HCT116 (cell line): Measurements from ENCODE around the gene ROR2. TPM values are rescaled to one million over a fixed set of nuclear protein-coding genes. Genes with fewer than 3 reads are reported as not detected.

ENCODE experiments used
- ATAC-seq: fragments of 200-7000 bp; cut with Tn5 transposase; 2 replicates; pipeline ENCODE4 v1.9.1; 2020; ENCODE audit warnings: mild to moderate bottlenecking, moderate library complexity
- BruUV-seq: library from RNA; stranded (reverse); fragments of 400-500 nt; replicated peaks from 2 replicates; lab custom pipeline; 2021; lab: Mats Ljungman, UMichigan
- CTCF ChIA-PET: fragments of 300-600 bp; sonication (Branson Sonifier 250); formaldehyde crosslinking; loops from one replicate; lab custom pipeline; 2021; ENCODE audit warnings: antibody characterized with exemption; lab: Charles Lee
- POLR2A ChIA-PET: fragments of 300-600, 350-600 bp; sonication (Branson Sonifier 250); formaldehyde crosslinking; loops from one replicate; lab custom pipeline; 2021; ENCODE audit warnings: antibody characterized with exemption; lab: Charles Lee
- RAD21 ChIA-PET, 2 experiments: fragments of 300-600 bp; sonication (Branson Sonifier 250); formaldehyde crosslinking; loops; one replicate each; lab custom pipeline; 2023; ENCODE audit warnings: low total read pairs in 2 of 2; ENCODE audit not compliant: uncharacterized antibody in 2 of 2, unreplicated experiment in 2 of 2, low non-redundant PET in 1 of 2; lab: Charles Lee
- DNase-seq: peaks from one replicate; pipeline ENCODE4 v3.0.0-alpha.2; 2010; ENCODE audit warnings: low read depth, low spot score
- H2AFZ ChIP-seq: fragments of 200-600 bp; shearing (Covaris generic), sonication (generic); 2 replicates; pipeline ENCODE4 v1.6.1; 2017; ENCODE audit warnings: low read depth, mixed run types, mixed read lengths, antibody characterized with exemption, low read length; ENCODE audit not compliant: poor library complexity, severe bottlenecking
- H3K27ac ChIP-seq: 2 replicates; pipeline ENCODE4 v1.5.1; 2012; ENCODE audit warnings: low read depth, low read length
- H3K27me3 ChIP-seq: fragments of 200-600 bp; sonication (generic); 2 replicates; pipeline ENCODE4 v1.6.1; 2016; ENCODE audit warnings: mixed run types, low read length, mixed read lengths; ENCODE audit not compliant: insufficient read depth
- H3K36me3 ChIP-seq, 2 experiments: fragments of 200-500 bp in 1 of 2; fragments of 200-600 bp in 1 of 2; sonication (Bioruptor generic) in 1 of 2; sonication (generic) in 1 of 2; 2 replicates each; pipeline versions ENCODE4 v1.5.1 to v1.6.1; 2014 to 2016; ENCODE audit warnings: low read length in 2 of 2, inconsistent platforms in 1 of 2, mixed read lengths in 1 of 2, mixed run types in 1 of 2; ENCODE audit not compliant: insufficient read depth in 2 of 2, control insufficient read depth in 1 of 2
- H3K4me1 ChIP-seq, 2 experiments: fragments of 200-600 bp in 1 of 2; sonication (generic) in 1 of 2; 2 replicates each; pipeline versions ENCODE4 v1.5.1 to v1.6.1; 2012 to 2017; ENCODE audit warnings: low read length in 2 of 2, inconsistent platforms in 1 of 2, mild to moderate bottlenecking in 1 of 2, mixed read lengths in 1 of 2, mixed run types in 1 of 2, moderate library complexity in 1 of 2; ENCODE audit not compliant: insufficient read depth in 2 of 2, control insufficient read depth in 1 of 2
- H3K4me2 ChIP-seq: fragments of 200-600 bp; sonication (generic); 2 replicates; pipeline ENCODE4 v1.6.1; 2017; ENCODE audit warnings: mixed run types, low read length, mixed read lengths
- H3K4me3 ChIP-seq, 2 experiments: fragments of 200-600 bp in 1 of 2; sonication (generic) in 1 of 2; replicated peaks in 1 of 2; 2 replicates each; pipeline ENCODE4 v1.5.1; 2011 to 2016; ENCODE audit warnings: low read length in 2 of 2, control low read depth in 1 of 2, low read depth in 1 of 2, mild to moderate bottlenecking in 1 of 2, mixed read lengths in 1 of 2, mixed run types in 1 of 2
- H3K79me2 ChIP-seq: fragments of 200-600 bp; sonication (generic); 2 replicates; pipeline ENCODE4 v1.6.1; 2017; ENCODE audit warnings: mild to moderate bottlenecking, mixed run types, low read length, moderate library complexity, mixed read lengths; ENCODE audit not compliant: insufficient read depth
- H3K9ac ChIP-seq: fragments of 200-600 bp; sonication (generic); 2 replicates; pipeline ENCODE4 v1.6.1; 2016; ENCODE audit warnings: low read length, mixed read lengths
- H3K9me2 ChIP-seq: fragments of 200-600 bp; sonication (generic), shearing (Covaris generic); 2 replicates; pipeline ENCODE4 v1.6.1; 2017; ENCODE audit warnings: mixed run types, mild to moderate bottlenecking, moderate library complexity; ENCODE audit not compliant: insufficient read depth
- H3K9me3 ChIP-seq, 2 experiments: fragments of 200-500 bp in 1 of 2; fragments of 200-600 bp in 1 of 2; sonication (Bioruptor generic) in 1 of 2; sonication (generic) in 1 of 2; 2 replicates each; pipeline ENCODE4 v1.6.1; 2014 to 2017; ENCODE audit warnings: low read length in 2 of 2, mixed read lengths in 2 of 2, inconsistent platforms in 1 of 2, low read depth in 1 of 2, mild to moderate bottlenecking in 1 of 2, mixed run types in 1 of 2, moderate library complexity in 1 of 2; ENCODE audit not compliant: control insufficient read depth in 1 of 2, insufficient read depth in 1 of 2
- H4K20me1 ChIP-seq: fragments of 200-600 bp; sonication (generic), shearing (Covaris generic); 2 replicates; pipeline ENCODE4 v1.6.1; 2017; ENCODE audit warnings: mixed run types, mild to moderate bottlenecking, moderate library complexity; ENCODE audit not compliant: insufficient read depth
- EGR1 ChIP-seq: IDR thresholded peaks from 2 replicates; pipeline ENCODE4 v1.6.1; 2012; ENCODE audit warnings: low read depth
- ELF1 ChIP-seq: IDR thresholded peaks from 2 replicates; pipeline ENCODE4 v1.6.1; 2012; ENCODE audit warnings: low read depth, borderline replicate concordance
- POLR2AphosphoS5 ChIP-seq: IDR thresholded peaks from 2 replicates; pipeline ENCODE4 v1.6.1; 2011; ENCODE audit warnings: mild to moderate bottlenecking, low read depth, low read length, moderate library complexity
- TCF7L2 ChIP-seq: IDR thresholded peaks from 2 replicates; pipeline ENCODE4 v1.7.0; 2011; ENCODE audit warnings: borderline replicate concordance, inconsistent platforms; ENCODE audit not compliant: insufficient read depth, insufficient read length; ENCODE audit errors: extremely low read depth
- ZFX ChIP-seq: fragments of 450-650 bp; IDR thresholded peaks from 2 replicates; pipeline ENCODE4 v1.6.1; 2017
- intact Hi-C: fragments of 100-400 bp; cut with micrococcal nuclease; formaldehyde crosslinking; loops from 2 replicates; pipeline ENCODE4 v1.10.0; 2022
- total RNA-seq: library from RNA; stranded (reverse); gene quantifications from one replicate; pipeline ENCODE4 v1.2.1, GENCODE V29; 2021; ENCODE audit not compliant: unreplicated experiment
- TF ChIP-seq, protein P1 (sequence below): IDR thresholded peaks from 2 replicates; pipeline ENCODE4 v1.6.1; 2012; ENCODE audit warnings: low read depth
- TF ChIP-seq, protein P2 (sequence below): IDR thresholded peaks from 2 replicates; pipeline ENCODE4 v1.6.1; 2011; ENCODE audit warnings: mild to moderate bottlenecking, low read length, moderate library complexity; ENCODE audit not compliant: insufficient replicate concordance; ENCODE audit errors: extremely low read depth

Gene ROR2
- total RNA-seq, 1 experiment from 2014 or later: 15.7 TPM

DNA sequence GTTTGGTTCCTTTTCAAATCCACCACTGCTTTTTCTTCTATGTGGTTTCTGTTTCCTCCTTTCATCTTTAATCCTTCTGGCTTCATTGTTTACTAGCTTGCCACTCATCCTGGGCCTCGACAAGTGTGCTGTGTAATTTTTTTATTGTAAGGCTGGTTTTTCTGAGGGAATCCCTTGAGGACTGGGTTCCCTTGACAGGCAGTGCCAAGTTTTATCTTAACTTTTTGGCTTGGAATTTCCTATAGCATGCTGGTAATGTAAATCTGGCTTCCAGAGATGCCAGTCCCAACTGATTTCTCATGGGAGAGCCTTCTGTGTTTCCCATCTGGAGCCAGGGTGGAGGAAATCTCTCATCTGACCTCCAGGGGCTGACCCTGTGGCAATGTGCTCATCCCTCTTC is 184.7 kb downstream of the ROR2 start:
- no peaks in the 10 kb centered on the region for H3K9me2 ChIP-seq
- H3K4me2 ChIP-seq: no peak overlapping the region
- no TSS peak for BruUV-seq
- H3K9me3 ChIP-seq: peaks cover 10 to 14% of the 10 kb centered on the region in 2 experiments; a peak in 2 of 4 replicates
- no peak overlapping the region for H3K4me3 ChIP-seq
- ChIA-PET CTCF (no interaction called here), RAD21 (no interaction called here), POLR2A (no interaction called here)
- no peak overlapping the region for H3K9ac ChIP-seq
- H3K4me1 ChIP-seq: no peaks in the 10 kb centered on the region
- intact Hi-C loops: no loop called here
- TF ChIP-seq TCF7L2 (no peak), ZFX (no peak), EGR1 (no peak), ELF1 (no peak), POLR2AphosphoS5 (no peak)
- TF ChIP-seq, protein P1, sequence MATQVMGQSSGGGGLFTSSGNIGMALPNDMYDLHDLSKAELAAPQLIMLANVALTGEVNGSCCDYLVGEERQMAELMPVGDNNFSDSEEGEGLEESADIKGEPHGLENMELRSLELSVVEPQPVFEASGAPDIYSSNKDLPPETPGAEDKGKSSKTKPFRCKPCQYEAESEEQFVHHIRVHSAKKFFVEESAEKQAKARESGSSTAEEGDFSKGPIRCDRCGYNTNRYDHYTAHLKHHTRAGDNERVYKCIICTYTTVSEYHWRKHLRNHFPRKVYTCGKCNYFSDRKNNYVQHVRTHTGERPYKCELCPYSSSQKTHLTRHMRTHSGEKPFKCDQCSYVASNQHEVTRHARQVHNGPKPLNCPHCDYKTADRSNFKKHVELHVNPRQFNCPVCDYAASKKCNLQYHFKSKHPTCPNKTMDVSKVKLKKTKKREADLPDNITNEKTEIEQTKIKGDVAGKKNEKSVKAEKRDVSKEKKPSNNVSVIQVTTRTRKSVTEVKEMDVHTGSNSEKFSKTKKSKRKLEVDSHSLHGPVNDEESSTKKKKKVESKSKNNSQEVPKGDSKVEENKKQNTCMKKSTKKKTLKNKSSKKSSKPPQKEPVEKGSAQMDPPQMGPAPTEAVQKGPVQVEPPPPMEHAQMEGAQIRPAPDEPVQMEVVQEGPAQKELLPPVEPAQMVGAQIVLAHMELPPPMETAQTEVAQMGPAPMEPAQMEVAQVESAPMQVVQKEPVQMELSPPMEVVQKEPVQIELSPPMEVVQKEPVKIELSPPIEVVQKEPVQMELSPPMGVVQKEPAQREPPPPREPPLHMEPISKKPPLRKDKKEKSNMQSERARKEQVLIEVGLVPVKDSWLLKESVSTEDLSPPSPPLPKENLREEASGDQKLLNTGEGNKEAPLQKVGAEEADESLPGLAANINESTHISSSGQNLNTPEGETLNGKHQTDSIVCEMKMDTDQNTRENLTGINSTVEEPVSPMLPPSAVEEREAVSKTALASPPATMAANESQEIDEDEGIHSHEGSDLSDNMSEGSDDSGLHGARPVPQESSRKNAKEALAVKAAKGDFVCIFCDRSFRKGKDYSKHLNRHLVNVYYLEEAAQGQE: no peak
- TF ChIP-seq, protein P2, sequence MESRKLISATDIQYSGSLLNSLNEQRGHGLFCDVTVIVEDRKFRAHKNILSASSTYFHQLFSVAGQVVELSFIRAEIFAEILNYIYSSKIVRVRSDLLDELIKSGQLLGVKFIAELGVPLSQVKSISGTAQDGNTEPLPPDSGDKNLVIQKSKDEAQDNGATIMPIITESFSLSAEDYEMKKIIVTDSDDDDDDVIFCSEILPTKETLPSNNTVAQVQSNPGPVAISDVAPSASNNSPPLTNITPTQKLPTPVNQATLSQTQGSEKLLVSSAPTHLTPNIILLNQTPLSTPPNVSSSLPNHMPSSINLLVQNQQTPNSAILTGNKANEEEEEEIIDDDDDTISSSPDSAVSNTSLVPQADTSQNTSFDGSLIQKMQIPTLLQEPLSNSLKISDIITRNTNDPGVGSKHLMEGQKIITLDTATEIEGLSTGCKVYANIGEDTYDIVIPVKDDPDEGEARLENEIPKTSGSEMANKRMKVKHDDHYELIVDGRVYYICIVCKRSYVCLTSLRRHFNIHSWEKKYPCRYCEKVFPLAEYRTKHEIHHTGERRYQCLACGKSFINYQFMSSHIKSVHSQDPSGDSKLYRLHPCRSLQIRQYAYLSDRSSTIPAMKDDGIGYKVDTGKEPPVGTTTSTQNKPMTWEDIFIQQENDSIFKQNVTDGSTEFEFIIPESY: no peak
- ATAC-seq (no peak), DNase-seq (no peak)
- H3K27me3 ChIP-seq: no peaks in the 10 kb centered on the region
- no peak overlapping the region for H2AFZ ChIP-seq
- no peaks in the 10 kb centered on the region for H3K79me2 ChIP-seq
- no peak overlapping the region for H3K27ac ChIP-seq
- H4K20me1 ChIP-seq: no peaks in the 10 kb centered on the region
- H3K36me3 ChIP-seq: no peaks in the 10 kb centered on the region
